Right lung (tissue), 5 donors: ENCODE measurements around the gene TBC1D22B. TPM values are rescaled to one million over a fixed set of nuclear protein-coding genes. Genes with fewer than 3 reads are reported as not detected.
"Not testable (repeated sequence)": the region's sequence is repeated elsewhere in the genome, so short reads cannot be mapped to it uniquely, and the experiment has no call there.

ENCODE experiments used
- DNase-seq, 2 donors: peaks; one replicate each; pipeline ENCODE4 v3.0.0-alpha.2; 2013
- polyA plus RNA-seq, 5 donors: library from polyadenylated mRNA; unstranded; fragments of 120-200 nt; gene quantifications; one replicate each; pipeline versions ENCODE4 v1.2.1 to v1.2.3, GENCODE V29; 2013; ENCODE audit warnings: inconsistent platforms in 1 of 5, low replicate concordance in 1 of 5; ENCODE audit not compliant: insufficient read length in 5 of 5, insufficient read depth in 1 of 5

The TBC1D22B gene
- polyA plus RNA-seq, 5 donors = 11.8 to 14.2 (median 12.8) TPM

DNA sequence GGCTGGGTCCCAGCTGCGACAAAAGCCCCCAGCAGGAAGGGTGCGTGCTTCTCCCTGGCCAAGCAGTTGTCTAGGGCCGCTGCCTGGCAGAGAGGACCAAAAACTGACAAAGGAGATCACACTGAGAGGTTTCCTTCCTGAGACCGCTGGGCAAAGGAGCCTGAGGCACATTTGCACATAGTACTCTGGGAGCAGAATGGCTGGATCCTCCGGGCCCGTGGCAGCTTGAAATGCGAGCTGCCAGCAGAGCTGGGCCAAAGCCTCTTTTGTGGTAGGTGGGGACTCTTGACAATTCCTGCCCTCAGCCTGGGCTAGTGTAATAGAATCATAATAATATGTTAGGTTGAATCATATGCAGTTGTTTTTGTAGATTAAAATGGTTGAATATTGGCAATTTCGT, 63.1 kb downstream of the TBC1D22B start:
- DNase-seq = no peak

DNA sequence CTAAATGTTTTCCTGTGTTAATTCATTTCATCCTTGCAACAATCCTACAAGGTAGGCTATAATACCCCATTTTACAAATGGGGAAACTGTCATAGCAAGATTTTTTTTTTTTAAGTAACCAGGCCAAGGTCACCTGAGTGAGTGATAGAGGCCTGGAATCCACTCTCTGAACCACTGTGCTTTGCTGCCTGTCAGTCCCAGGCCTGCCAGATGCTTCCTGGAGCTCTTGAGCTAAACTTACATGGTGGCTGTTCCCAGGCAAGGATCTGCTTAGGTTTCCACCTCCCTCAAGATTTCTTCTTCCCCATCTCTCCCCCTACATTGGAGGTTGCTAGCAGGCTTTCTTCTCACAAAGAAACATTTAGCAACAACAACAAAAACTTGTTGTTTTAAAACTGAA, 63.5 kb downstream of the TBC1D22B start:
- no peak for DNase-seq

DNA sequence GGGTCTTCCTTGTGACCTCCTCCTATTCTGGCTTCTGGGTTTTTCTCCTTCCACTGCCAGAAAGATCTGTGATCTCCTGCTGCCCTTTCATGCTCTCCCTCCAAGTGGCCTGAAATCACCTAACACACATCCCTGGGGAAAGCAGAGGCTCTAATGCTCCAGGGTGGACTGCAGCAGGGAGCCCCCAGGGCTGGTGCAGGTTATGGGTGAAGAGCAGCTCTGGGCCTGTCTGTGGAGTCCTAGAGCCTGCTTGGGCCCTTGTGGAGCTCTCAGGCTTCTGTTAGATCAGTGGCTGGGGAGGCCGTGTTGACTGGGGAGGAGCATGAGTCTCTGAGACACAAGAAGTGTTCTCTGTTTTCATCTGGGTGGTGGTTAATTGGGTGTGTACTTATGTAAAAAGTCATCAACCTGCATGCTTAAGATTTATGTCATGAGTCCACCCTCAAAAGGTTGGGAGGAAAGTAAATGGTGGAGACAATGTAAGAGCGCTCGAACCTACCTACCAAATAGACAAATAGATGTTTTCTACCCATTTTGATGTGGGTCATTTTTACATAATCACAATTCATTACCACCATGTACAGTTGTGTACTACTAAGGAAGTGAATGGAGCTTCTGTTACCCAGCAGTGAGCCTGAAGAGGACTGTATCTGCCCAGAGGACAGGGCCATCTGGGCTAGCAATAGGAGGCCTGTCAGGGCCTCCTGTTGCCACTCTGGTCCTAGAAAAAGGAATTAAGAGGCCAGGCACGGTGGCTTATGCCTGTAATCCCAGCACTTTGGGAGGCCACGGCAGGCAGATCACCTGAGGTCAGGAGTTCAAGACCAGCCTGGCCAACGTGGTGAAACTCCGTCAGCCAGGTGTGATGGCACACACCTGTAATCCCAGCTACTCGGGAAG, 64.2 kb downstream of the TBC1D22B start:
- DNase-seq = no peak

DNA sequence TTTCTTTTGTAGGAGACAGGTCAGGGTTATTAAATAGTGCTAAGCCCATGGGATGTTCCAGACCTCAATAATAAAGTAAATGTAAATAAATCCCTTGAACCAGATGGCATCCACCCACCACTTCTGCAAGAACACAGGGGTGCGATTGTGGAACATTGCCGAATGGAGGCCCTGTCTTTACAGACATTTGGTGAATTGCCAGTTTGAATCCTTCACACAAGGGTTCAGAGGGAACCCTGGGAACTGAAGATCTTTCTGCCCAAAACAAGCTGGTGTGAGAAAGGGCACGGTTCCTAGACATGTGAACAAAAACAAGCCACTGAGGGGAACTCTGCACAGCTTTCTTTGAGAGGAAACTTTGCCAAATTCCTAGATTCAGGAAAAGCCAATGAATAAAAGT, 66.0 kb downstream of the TBC1D22B start:
- DNase-seq = peak; percentile 15 to 29

DNA sequence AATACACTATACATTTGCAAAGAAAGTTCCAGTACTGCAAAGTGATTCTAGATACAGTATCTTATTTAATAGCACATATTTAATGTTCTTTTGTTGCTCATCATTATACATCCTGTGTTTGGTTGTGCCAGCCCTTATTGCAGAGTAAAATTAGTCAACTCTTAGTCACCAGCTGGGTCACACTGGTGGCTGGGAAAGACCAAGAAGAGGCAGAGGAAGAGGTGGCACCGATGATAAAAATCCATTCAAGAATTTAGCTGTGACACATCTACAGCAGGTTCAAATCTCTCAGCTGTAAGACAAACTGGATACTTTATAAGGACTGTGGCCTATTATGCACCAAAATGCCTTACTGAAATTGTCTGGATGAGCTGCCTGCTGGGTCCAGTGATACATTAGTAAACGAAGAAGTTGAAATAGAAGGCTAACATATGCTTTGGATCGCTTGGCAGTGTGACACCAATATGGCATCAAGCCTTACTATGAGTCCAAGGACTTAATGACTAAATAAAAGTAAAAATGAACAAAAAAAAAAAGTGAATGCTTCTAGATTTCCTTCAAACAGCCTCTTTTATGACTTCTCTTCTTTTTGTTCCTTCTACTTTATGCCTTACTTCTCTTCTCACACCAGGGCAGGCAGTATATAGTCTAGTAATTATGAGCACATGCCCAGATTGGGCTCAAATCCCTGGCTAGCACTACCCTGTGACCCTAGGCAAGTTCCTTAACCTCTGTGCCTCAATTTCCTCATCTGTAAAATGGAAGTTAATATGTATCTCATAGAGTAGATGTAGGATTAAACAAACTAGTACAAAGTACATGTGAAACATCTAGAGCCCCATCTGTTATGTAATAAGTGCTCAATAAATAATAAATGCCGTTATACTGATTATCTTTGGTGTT, 66.8 kb downstream of the TBC1D22B start:
- DNase-seq = peak; percentile 57 to 61

DNA sequence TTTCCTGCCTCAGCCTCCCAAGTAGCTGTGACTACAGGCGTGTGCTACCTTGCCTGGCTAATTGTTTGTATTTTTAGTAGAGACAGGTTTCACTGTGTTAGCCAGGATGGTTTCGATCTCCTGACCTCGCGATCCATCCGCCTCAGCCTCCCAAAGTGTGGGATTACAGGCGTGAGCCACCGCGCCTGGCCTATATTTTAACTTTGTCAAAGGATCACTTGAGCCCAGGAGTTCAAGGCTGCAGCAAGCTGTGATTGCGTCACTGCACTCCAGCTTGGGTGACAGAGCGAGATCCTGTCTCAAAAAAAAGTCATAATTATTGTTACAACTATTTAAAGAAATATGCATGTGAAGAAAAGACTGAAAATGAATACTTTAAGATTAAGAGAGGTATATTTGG, 72.8 kb downstream of the TBC1D22B start:
- not testable (repeated sequence) for DNase-seq

DNA sequence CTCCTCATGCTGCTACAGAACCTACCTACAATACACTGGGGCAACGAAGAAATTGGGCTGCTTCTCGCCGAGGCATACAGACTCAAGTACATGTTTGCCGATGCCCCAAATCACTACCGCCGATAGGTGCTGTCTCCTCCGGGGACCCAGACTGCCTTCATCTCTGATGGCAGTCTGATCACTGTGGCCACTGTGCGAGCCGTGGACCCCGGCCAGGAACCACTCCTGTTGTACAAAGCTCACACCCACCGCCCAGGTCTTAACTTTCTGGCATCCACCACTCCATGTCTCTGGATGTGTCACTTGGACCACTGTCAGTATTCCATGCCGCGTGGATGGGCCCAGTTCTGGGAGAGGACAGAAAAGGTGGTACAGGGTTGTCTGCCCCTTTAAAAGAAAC, 73.5 kb downstream of the TBC1D22B start:
- no peak for DNase-seq

DNA sequence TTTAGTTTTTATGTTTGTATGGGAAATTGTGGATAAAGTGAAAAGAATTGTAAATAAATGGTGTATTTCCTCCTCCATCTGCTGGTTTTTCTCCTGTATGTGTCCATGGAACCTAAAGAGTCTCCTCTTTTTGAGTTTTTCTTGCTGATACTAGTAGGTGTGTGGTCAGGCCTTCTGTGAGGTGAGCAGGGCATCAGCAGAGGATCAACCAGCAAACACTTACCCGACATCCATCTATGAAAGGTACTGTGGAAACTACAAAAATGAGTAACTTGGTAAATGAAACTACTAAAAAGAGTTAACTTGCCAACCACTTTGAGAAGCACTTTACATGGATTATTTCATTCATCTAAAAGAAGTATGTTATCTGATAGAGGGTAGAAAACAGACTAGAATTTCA, 75.3 kb downstream of the TBC1D22B start:
- no peak for DNase-seq

DNA sequence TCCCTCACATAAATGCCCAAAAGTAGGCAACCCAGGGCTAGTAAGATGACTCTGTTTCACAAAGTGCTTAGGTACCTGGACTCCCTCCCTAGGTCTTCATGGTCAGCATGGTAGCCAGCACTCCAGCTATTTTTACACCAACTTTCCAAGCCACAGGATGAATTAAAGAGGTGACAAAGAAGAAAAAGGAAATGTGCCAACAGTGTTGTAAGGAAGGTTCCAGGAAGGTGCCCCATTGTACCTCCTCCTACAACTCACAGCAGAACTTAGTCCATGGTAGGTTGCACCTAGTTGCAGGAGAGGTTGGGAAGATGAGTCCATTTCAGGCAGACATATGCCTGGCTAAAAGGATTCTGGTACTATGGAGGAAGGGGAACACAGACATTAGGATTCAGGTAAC, 76.5 kb downstream of the TBC1D22B start:
- DNase-seq = no peak

DNA sequence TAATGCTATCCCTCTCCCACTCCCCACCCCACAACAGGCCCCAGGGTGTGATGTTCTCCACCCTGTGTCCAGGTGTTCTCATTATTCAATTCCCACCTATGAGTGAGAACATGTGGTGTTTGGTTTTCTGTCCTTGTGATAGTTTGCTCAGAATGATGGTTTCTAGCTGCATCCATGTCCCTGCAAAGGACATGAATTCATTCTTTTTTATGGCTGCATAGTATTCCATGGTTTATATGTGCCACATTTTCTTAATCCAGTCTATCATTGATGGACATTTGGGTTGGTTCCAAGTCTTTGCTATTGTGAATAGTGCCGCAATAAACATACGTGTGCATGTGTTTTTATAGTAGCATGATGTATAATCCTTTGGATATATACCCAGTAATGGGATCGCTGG, 80.7 kb downstream of the TBC1D22B start:
- not testable (repeated sequence) for DNase-seq

DNA sequence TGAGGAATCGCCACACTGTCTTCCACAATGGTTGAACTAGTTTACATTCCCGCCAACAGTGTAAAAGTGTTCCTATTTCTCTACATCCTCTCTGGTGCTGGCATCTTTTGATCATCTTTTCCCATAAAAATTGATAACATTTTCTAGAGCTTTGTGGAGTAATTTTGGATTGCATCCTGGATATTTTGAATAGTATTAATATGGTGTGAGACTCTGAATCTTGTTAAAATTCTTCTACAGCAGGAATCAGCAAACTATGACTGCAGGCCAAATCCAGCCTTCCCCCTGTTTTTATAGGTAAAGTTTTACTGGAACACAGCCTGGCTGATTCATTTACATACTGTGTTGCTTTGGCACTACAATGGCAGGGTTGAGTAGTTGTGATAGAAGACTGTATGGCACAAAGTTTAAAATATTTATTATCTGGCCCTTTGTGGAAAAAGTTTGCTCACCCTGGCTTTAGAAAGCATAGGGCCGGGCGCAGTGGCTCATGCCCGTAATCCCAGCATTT, 81.2 kb downstream of the TBC1D22B start:
- DNase-seq = no peak

DNA sequence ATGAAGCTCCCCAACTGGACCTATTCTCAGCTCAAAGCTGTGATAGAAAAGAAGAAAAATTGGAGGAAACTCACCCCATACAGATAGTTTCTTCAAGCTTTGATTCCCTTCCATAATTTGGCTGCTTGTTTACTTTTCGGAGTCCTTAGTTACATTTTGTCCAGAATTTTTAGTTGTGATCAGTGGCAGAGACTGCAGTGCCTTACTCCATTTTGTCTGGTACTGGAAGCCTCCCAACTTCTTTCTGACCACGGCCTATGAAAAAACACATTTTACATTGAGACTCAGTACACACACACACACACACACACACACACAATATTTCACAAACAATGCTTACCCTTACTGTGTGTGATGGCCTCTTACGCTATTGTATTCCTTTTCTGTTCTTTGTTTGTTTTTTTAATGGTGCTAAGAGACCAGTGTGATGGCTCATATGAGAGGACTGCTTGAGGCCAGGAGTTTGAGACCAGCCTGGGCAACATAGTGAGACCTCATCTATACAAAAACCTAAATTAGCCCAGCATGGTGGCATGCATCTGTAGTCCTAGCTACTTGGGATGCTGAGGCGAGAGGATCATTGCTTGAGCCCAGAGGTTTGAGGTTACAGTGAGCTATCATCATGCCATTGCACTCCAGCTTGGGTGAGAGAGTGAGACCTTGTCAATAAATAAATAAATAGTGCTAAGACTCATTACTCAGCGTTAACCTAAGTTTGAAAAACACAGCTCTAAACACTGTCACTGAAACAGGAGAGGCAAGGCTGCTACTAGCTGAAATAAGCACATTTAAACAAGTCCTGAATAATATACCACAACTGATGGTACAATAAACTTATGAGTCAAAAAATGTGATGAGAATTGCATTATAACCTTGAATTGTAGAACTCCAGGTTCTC, 82.4 kb downstream of the TBC1D22B start:
- peak in 1 of 2 donors; percentile 16 for DNase-seq

DNA sequence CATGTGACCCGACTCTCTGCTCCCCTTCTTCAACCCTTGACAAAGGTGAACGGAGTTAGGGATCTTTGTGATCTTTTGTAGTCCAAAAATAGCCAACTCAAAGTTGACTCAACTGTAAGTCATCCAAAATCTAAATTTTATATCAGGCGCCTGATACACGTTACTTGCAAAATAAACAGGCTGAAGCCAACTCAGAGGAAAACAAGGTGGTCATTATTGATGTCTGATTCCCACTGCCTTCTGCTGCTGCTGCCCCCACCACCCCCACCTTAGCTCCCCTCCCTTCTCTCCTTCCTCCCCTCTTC, 83.0 kb downstream of the TBC1D22B start:
- no peak for DNase-seq

DNA sequence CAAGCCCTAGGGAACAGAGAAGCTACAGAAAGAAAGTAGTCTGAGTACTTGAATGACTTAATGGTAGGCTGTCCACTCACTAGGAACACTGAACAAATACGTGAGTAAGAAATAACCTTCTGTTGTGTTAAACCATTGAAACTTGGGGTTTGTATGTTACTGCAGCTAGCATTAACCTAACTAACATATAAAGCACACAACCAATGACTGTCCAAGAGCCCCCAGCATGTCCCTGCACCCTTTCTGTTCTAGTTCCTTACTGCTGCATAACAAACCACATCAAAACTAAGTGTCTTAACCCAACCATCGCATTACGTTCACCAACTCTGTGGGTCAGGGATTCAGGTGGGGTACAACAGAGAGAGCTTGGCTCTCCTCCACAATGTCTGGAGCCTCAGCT, 85.7 kb downstream of the TBC1D22B start:
- no peak for DNase-seq

DNA sequence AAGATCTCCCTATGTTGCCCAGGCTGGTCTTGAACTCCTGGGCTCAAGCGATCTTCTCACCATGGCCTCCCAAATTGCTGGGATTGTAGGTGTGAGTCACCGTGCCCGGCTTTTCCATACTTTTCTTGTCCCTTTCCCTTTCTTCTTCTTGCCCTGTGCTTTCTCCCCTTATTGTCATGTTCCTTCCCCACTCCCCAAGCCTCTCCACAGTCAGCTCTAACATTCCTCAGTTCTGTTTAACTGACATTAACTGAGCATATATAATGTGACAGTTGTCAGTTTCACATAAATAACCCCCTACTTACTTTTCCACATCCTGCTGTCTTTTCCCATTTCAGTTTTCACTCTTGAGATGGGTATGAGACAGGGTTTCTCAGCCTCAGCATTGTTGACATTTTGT, 86.7 kb downstream of the TBC1D22B start:
- DNase-seq = no peak

DNA sequence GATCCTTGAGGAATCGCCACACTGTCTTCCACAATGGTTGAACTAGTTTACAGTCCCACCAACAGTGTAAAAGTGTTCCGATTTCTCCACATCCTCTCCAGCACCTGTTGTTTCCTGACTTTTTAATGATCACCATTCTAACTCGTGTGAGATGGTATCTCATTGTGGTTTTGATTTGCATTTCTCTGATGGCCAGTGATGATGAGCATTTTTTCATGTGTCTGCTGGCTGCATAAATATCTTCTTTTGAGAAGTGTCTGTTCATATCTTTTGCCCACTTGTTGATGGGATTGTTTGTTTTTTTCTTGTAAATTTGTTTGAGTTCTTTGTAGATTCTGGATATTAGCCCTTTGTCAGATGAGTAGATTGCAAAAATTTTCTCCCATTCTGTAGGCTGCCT, 88.2 kb downstream of the TBC1D22B start:
- not testable (repeated sequence) for DNase-seq

DNA sequence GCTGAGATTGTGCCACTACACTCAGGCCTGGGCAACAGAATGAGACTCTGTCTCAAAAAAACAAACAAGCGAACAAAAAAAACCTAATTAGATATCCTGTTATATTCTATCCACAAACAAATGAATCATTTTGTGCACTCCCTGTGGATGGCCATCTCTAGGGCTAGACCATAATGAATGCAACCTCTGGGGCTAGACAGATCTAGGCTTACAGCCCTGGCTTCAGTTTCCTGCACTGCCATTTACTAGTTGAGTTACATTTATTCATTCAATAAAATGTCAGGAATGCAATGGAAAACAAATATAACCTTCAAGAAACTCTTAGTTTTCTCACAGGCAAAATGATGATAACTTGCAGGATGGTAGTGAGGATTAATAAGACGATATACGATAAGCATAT, 89.6 kb downstream of the TBC1D22B start:
- no peak for DNase-seq

DNA sequence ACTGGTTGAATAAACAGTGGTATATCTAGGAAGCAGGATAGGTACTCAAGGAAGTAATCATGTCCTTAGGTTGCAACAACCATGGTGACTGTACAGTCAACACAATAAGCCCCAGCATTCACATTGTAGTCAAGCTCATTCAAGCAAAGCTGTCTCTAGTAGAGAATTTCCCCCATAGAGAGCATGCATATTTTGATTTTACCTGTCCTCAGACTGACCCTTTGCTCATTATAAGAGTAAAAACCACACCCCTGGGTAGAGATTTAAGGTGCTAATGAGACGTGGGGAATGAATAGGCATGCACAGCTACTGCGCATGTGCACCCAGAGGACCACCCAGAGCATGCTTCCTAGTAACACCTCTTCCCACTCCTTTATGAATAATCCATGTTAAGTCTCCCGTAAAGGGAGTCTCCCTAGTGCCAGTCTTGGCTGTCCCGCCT, 90.1 kb downstream of the TBC1D22B start:
- DNase-seq = no peak

DNA sequence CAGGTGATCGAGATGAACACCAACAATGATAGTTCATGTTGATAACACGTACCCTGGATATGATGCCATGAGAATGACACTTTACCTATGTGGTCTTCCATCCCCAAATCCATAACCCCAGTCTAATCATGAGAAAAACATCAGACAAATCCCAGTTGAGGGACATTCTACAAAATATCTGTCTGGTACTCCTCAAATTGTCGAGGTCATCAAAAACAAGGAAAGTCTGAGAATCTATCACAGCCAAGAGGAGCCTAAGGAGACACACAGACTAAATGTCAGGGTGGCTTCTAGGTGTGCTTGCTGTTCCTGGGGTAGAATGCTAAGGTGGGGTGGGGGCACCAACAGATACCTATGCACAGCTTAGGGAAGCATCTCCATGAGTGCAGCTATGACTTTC, 93.5 kb downstream of the TBC1D22B start:
- DNase-seq = no peak

DNA sequence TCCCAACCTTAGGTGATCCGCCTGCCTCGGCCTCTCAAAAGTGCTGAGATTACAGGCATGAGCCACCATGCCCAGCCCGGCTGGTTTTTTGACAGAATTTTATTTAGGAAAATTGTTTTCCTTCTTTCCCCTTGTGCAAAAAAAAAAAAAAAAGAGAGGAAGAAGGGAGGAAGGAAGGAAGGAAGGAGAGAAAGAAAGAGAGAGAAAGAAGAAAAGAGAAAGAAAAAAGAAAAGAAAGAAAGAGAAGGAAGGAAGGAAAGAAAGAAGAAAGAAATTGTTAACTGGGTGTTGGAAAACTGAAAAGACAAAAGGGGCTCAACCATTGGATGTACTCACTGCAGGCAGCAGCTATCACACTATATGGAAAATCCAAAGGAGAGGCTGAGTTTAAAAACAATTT, 94.8 kb downstream of the TBC1D22B start:
- DNase-seq = no peak

DNA sequence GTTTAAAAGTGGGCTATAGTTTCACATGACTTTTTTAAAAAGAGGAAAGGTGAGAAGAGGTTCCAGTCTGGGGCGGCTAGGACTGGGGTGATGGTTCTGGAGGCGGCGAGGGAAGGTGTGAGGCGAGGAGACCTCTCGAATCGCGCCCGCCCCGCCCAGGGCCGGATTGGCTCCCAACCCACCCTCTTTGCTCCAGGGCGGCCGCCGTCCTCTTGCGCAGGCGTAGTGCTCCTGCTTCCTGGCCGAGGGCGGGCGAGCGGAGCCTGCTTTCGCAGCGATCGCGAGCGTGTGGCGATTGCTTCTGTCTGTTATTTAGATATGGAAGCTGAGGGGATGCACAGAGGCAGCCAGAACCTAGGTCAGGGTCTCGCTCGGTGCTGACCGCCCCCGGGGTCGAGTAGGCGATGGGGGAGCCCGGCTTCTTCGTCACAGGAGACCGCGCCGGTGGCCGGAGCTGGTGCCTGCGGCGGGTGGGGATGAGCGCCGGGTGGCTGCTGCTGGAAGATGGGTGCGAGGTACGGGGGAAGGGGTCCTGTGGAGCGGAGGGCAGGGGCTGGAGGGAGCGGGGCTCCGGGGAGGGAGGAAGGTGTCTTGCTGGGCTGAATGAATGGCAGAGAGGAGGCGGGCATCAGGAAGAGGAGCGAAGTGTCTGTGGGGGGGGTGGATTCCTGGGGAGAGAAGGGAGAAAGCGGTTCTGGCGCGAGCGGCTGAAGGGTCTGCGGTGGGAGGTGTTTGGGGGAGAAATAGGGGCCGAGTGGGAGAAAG, 96.4 kb downstream of the TBC1D22B start, which contains the start of gene RNF8:
TSS of gene RNF8 (plus strand) at position 223 of the 765 bp plus-strand sequence. CDS start at position 405, 182 bp downstream.
- peak; percentile 88 to 89 for DNase-seq
